GM12892 (cell line): Measurements from ENCODE around the gene SPTLC2.

ENCODE experiments used
- DNase-seq: peaks from one replicate; pipeline ENCODE4 v3.0.0; 2011; ENCODE audit not compliant: insufficient read length
- FAIRE-seq: peaks from 2 replicates; lab custom pipeline; 2011; peaks lifted over from hg19 to GRCh38; lab: Jason Lieb, UNC
- POLR2A ChIP-seq: IDR thresholded peaks from 2 replicates; pipeline ENCODE4 v1.6.1; 2011; ENCODE audit warnings: low read depth, low read length, control low read depth
- POLR2AphosphoS5 ChIP-seq: IDR thresholded peaks from 2 replicates; pipeline ENCODE4 v1.6.1; 2011; ENCODE audit warnings: low read depth, low read length, control low read depth
- TAF1 ChIP-seq: IDR thresholded peaks from 2 replicates; pipeline ENCODE4 v1.6.1; 2011; ENCODE audit warnings: low read depth, mild to moderate bottlenecking, control low read depth, low read length, borderline replicate concordance

SPTLC2 gene

GRCh38 chr14:77490347-77490986 is 126.0 kb downstream of the SPTLC2 start:
- FAIRE-seq, result no peak

GRCh38 chr14:77489041-77489440 is 127.4 kb downstream of the SPTLC2 start:
- TF ChIP-seq POLR2AphosphoS5 (no peak), TAF1 (no peak), POLR2A (no peak)
- FAIRE-seq, result no peak
- DNase-seq, result no peak

More at GRCh38 chr14:77490347-77490986, 126.0 kb downstream of the SPTLC2 start:
- no peak for DNase-seq
- TF ChIP-seq POLR2A (no peak), POLR2AphosphoS5 (no peak), TAF1 (no peak)

- FAIRE-seq, result no peak
- DNase-seq, result no peak
Measured at GRCh38 chr14:77488558-77488957, 127.9 kb downstream of the SPTLC2 start.

GRCh38 chr14:77485901-77486678 is 130.3 kb downstream of the SPTLC2 start:
- FAIRE-seq, result no peak
- no peak for DNase-seq

More at GRCh38 chr14:77488558-77488957, 127.9 kb downstream of the SPTLC2 start:
- TF ChIP-seq POLR2A (no peak), POLR2AphosphoS5 (no peak), TAF1 (no peak)

GRCh38 chr14:77485256-77485655 is 131.2 kb downstream of the SPTLC2 start:
- DNase-seq (no peak), FAIRE-seq (no peak)
- TF ChIP-seq TAF1 (no peak), POLR2A (no peak), POLR2AphosphoS5 (no peak)

More at GRCh38 chr14:77485901-77486678, 130.3 kb downstream of the SPTLC2 start:
- TF ChIP-seq POLR2A, result no peak
- TF ChIP-seq TAF1, result no peak
- no peak for TF ChIP-seq POLR2AphosphoS5

GRCh38 chr14:77482422-77482821 is 134.0 kb downstream of the SPTLC2 start:
- FAIRE-seq (no peak), DNase-seq (no peak)
- TF ChIP-seq POLR2A (no peak), POLR2AphosphoS5 (no peak), TAF1 (no peak)

GRCh38 chr14:77478796-77479195 is 137.6 kb downstream of the SPTLC2 start:
- DNase-seq (peak; percentile 41), FAIRE-seq (peak; percentile 5)
- TF ChIP-seq TAF1, result no peak
- no peak for TF ChIP-seq POLR2AphosphoS5
- TF ChIP-seq POLR2A, result no peak

GRCh38 chr14:77478029-77478428 is 138.4 kb downstream of the SPTLC2 start:
- TF ChIP-seq POLR2A (no peak), TAF1 (no peak), POLR2AphosphoS5 (no peak)
- DNase-seq (no peak), FAIRE-seq (no peak)

- DNase-seq, result no peak
- no peak for FAIRE-seq
- no peak for TF ChIP-seq POLR2AphosphoS5
- no peak for TF ChIP-seq POLR2A
- no peak for TF ChIP-seq TAF1
Measured at GRCh38 chr14:77475432-77476115, 140.9 kb downstream of the SPTLC2 start.

GRCh38 chr14:77474479-77475177 is 141.8 kb downstream of the SPTLC2 start:
- no peak for TF ChIP-seq POLR2AphosphoS5
- TF ChIP-seq TAF1, result no peak
- no peak for TF ChIP-seq POLR2A
- FAIRE-seq (no peak), DNase-seq (no peak)

- FAIRE-seq (no peak), DNase-seq (no peak)
- TF ChIP-seq POLR2AphosphoS5 (no peak), TAF1 (no peak), POLR2A (no peak)
Measured at GRCh38 chr14:77473921-77474320, 142.5 kb downstream of the SPTLC2 start.
